H1 (cell line): ENCODE results near the gene ELAVL1. TPM values are rescaled to one million over a fixed set of nuclear protein-coding genes. Genes with fewer than 3 reads are reported as not detected.

Experiments
- CTCF ChIA-PET: fragments of 300-600 bp; sonication (Branson Sonifier 250); formaldehyde crosslinking; loops from one replicate; lab custom pipeline; 2021; ENCODE audit not compliant: partially characterized antibody; lab: Charles Lee
- POLR2A ChIA-PET: fragments of 300-600 bp; sonication (Branson Sonifier 250); formaldehyde crosslinking; loops from one replicate; lab custom pipeline; 2021; ENCODE audit warnings: inconsistent platforms; ENCODE audit not compliant: partially characterized antibody; lab: Charles Lee
- DNase-seq, 2 experiments: peaks; one replicate each; pipeline versions ENCODE4 v3.0.0 to v3.0.0-alpha.2; 2010 to 2022; ENCODE audit warnings: low spot score in 2 of 2, low read depth in 1 of 2, mixed read lengths in 1 of 2
- FAIRE-seq: peaks from 2 replicates; lab custom pipeline; 2011; peaks lifted over from hg19 to GRCh38; lab: Jason Lieb, UNC
- H2AFZ ChIP-seq: 2 replicates; pipeline ENCODE4 v1.8.1; 2012; ENCODE audit warnings: low read length, inconsistent platforms
- H2AK5ac ChIP-seq: 2 replicates; pipeline ENCODE4 v1.6.1; 2013; ENCODE audit warnings: low read depth, low read length
- H2BK120ac ChIP-seq: replicated peaks from 2 replicates; pipeline ENCODE3; 2013; ENCODE audit warnings: low read depth, low read length, inconsistent platforms
- H2BK12ac ChIP-seq: 2 replicates; pipeline ENCODE4 v1.6.1; 2013; ENCODE audit warnings: low read depth, low read length
- H2BK15ac ChIP-seq: 2 replicates; pipeline ENCODE4 v1.6.1; 2013; ENCODE audit warnings: low read length
- H2BK20ac ChIP-seq: 2 replicates; pipeline ENCODE4 v1.6.1; 2013; ENCODE audit warnings: low read length
- H2BK5ac ChIP-seq: 2 replicates; pipeline ENCODE4 v1.6.1; 2013; ENCODE audit warnings: low read depth, low read length
- H3K14ac ChIP-seq: 2 replicates; pipeline ENCODE4 v1.6.1; 2013; ENCODE audit warnings: inconsistent platforms; ENCODE audit not compliant: insufficient read length
- H3K18ac ChIP-seq: 2 replicates; pipeline ENCODE4 v1.6.1; 2013; ENCODE audit warnings: low read length; ENCODE audit errors: extremely low read depth
- H3K23ac ChIP-seq: 2 replicates; pipeline ENCODE4 v1.6.1; 2013; ENCODE audit warnings: inconsistent platforms; ENCODE audit not compliant: insufficient read length
- H3K23me2 ChIP-seq: 2 replicates; pipeline ENCODE4 v1.6.1; 2013; ENCODE audit warnings: low read depth, low read length
- H3K27ac ChIP-seq: 2 replicates; pipeline ENCODE4 v1.6.1; 2011; ENCODE audit warnings: low read depth, low read length, inconsistent platforms
- H3K27me3 ChIP-seq, 4 experiments: replicated peaks in 1 of 4; 1 replicate in 1 of 4; 2 replicates in 3 of 4; pipeline versions ENCODE4 v1.6.1 to v1.8.1; 2011 to 2013; ENCODE audit warnings: low read length in 3 of 4, mild to moderate bottlenecking in 3 of 4, inconsistent platforms in 2 of 4, mixed read lengths in 2 of 4, moderate library complexity in 1 of 4; ENCODE audit not compliant: control insufficient read depth in 3 of 4, insufficient read depth in 3 of 4; ENCODE audit errors: extremely low read depth in 1 of 4
- H3K36me3 ChIP-seq, 4 experiments: 2 replicates each; pipeline versions ENCODE4 v1.6.1 to v1.8.1; 2011 to 2013; ENCODE audit warnings: mild to moderate bottlenecking in 4 of 4, low read length in 3 of 4, moderate library complexity in 2 of 4, control low read depth in 1 of 4, inconsistent platforms in 1 of 4; ENCODE audit not compliant: insufficient read depth in 4 of 4, control insufficient read depth in 2 of 4
- H3K4ac ChIP-seq: replicated peaks from 2 replicates; pipeline ENCODE3; 2013; ENCODE audit warnings: low read length, low read depth, mixed read lengths, inconsistent platforms; ENCODE audit not compliant: insufficient read length
- H3K4me1 ChIP-seq, 4 experiments: replicated peaks in 1 of 4; 1 replicate in 1 of 4; 2 replicates in 3 of 4; pipeline versions ENCODE4 v1.6.1 to v1.8.1; 2011 to 2013; ENCODE audit warnings: low read length in 3 of 4, inconsistent platforms in 2 of 4, mixed read lengths in 1 of 4; ENCODE audit not compliant: insufficient read depth in 4 of 4, control insufficient read depth in 3 of 4
- H3K4me2 ChIP-seq, 2 experiments: 2 replicates each; pipeline versions ENCODE4 v1.6.1 to v1.8.1; 2011 to 2013; ENCODE audit warnings: low read depth in 2 of 2, low read length in 2 of 2, control low read depth in 1 of 2, inconsistent platforms in 1 of 2, mild to moderate bottlenecking in 1 of 2; ENCODE audit not compliant: insufficient read depth in 1 of 2
- H3K4me3 ChIP-seq, 4 experiments: fragments of 200-600, 300-600 bp in 1 of 4; sonication (generic), shearing (Covaris generic), sonication (Bioruptor Twin) in 1 of 4; 2 replicates each; pipeline versions ENCODE4 v1.5.1 to v1.8.1; 2011 to 2016; ENCODE audit warnings: low read length in 4 of 4, low read depth in 3 of 4, control low read depth in 2 of 4, inconsistent platforms in 2 of 4, mild to moderate bottlenecking in 2 of 4, mixed read lengths in 1 of 4, moderate library complexity in 1 of 4; ENCODE audit not compliant: insufficient read depth in 2 of 4; ENCODE audit errors: extremely low read depth in 1 of 4
- H3K56ac ChIP-seq: replicated peaks from 2 replicates; pipeline ENCODE3; 2013; ENCODE audit warnings: low read depth, mild to moderate bottlenecking, mixed read lengths, low read length, inconsistent platforms; ENCODE audit not compliant: insufficient read length
- H3K79me1 ChIP-seq: 2 replicates; pipeline ENCODE4 v1.6.1; 2013; ENCODE audit warnings: low read depth, low read length, control low read depth
- H3K79me2 ChIP-seq, 2 experiments: 2 replicates each; pipeline versions ENCODE4 v1.6.1 to v1.8.1; 2012 to 2013; ENCODE audit warnings: low read length in 2 of 2, mild to moderate bottlenecking in 2 of 2, inconsistent platforms in 1 of 2; ENCODE audit not compliant: insufficient read depth in 2 of 2, control insufficient read depth in 1 of 2
- H3K9ac ChIP-seq, 4 experiments: replicated peaks in 1 of 4; 1 replicate in 1 of 4; 2 replicates in 3 of 4; pipeline versions ENCODE4 v1.6.1 to v1.8.1; 2011 to 2013; ENCODE audit warnings: low read depth in 3 of 4, low read length in 3 of 4, control low read depth in 2 of 4, mild to moderate bottlenecking in 2 of 4, moderate library complexity in 2 of 4, inconsistent platforms in 1 of 4; ENCODE audit errors: extremely low read depth in 1 of 4
- H3K9me3 ChIP-seq, 2 experiments: 2 replicates each; pipeline versions ENCODE4 v1.6.1 to v1.8.1; 2012 to 2013; ENCODE audit warnings: mild to moderate bottlenecking in 2 of 2, moderate library complexity in 2 of 2, control low read depth in 1 of 2, inconsistent platforms in 1 of 2, low read depth in 1 of 2, low read length in 1 of 2, mixed read lengths in 1 of 2; ENCODE audit not compliant: insufficient read depth in 2 of 2
- H4K20me1 ChIP-seq, 2 experiments: replicated peaks in 1 of 2; 2 replicates each; pipeline versions ENCODE3 to v1.8.1; 2011 to 2013; ENCODE audit warnings: inconsistent platforms in 2 of 2, low read length in 2 of 2, mild to moderate bottlenecking in 1 of 2; ENCODE audit not compliant: insufficient read depth in 2 of 2, control insufficient read depth in 1 of 2
- H4K5ac ChIP-seq: 2 replicates; pipeline ENCODE4 v1.6.1; 2013; ENCODE audit warnings: low read length, low read depth, mixed read lengths, inconsistent platforms; ENCODE audit not compliant: insufficient read length
- H4K8ac ChIP-seq: 2 replicates; pipeline ENCODE4 v1.8.0; 2013; ENCODE audit warnings: mild to moderate bottlenecking, moderate library complexity, low read length, inconsistent platforms; ENCODE audit not compliant: insufficient read depth; ENCODE audit errors: extremely low read depth
- H4K91ac ChIP-seq: replicated peaks from 2 replicates; pipeline ENCODE3; 2013; ENCODE audit warnings: low read length, mixed read lengths, inconsistent platforms; ENCODE audit not compliant: insufficient read length
- ASH2L ChIP-seq: fragments of 200-600, 300-600 bp; sonication (generic); IDR thresholded peaks from one replicate; pipeline ENCODE4 v1.7.1; 2017; ENCODE audit warnings: low read length
- BACH1 ChIP-seq: IDR thresholded peaks from 2 replicates; pipeline ENCODE4 v1.6.1; 2012; ENCODE audit warnings: low read length, improper control_type of control experiment
- BRCA1 ChIP-seq: IDR thresholded peaks from 2 replicates; pipeline ENCODE4 v1.6.1; 2012; ENCODE audit warnings: low read depth, low read length, improper control_type of control experiment
- CTBP2 ChIP-seq: IDR thresholded peaks from 2 replicates; pipeline ENCODE4 v1.7.0; 2011; ENCODE audit warnings: borderline replicate concordance, mild to moderate bottlenecking, moderate library complexity, mixed read lengths, low read length; ENCODE audit not compliant: insufficient read depth, insufficient read length
- EZH2 ChIP-seq: fragments of 200-600 bp; sonication (generic); IDR thresholded peaks from 2 replicates; pipeline ENCODE4 v1.7.1; 2012; ENCODE audit warnings: low read depth, mild to moderate bottlenecking, moderate library complexity, low read length, inconsistent platforms; ENCODE audit not compliant: severe bottlenecking
- FOSL1 ChIP-seq: IDR thresholded peaks from 2 replicates; pipeline ENCODE4 v1.6.1; 2011; ENCODE audit warnings: mild to moderate bottlenecking, low read depth, low read length, moderate library complexity; ENCODE audit not compliant: insufficient read depth
- GABPA ChIP-seq: IDR thresholded peaks from 2 replicates; pipeline ENCODE4 v1.6.1; 2011; ENCODE audit warnings: mild to moderate bottlenecking, low read length, moderate library complexity, borderline replicate concordance; ENCODE audit not compliant: insufficient read depth
- MAX ChIP-seq: IDR thresholded peaks from 2 replicates; pipeline ENCODE4 v1.6.1; 2012; ENCODE audit warnings: inconsistent platforms
- POU5F1 ChIP-seq: IDR thresholded peaks from 2 replicates; pipeline ENCODE4 v1.6.1; 2011; ENCODE audit warnings: low read depth, mild to moderate bottlenecking, low read length, moderate library complexity
- RBBP5 ChIP-seq: IDR thresholded peaks from 2 replicates; pipeline ENCODE4 v1.7.1; 2012; ENCODE audit warnings: low read depth, mild to moderate bottlenecking, inconsistent platforms, low read length, moderate library complexity, borderline replicate concordance
- RFX5 ChIP-seq: IDR thresholded peaks from 2 replicates; pipeline ENCODE4 v1.6.1; 2011; ENCODE audit warnings: low read depth, low read length, improper control_type of control experiment, borderline replicate concordance
- SIN3A ChIP-seq, 2 experiments: IDR thresholded peaks in 1 of 2; conservative IDR thresholded peaks in 1 of 2; 2 replicates each; pipeline ENCODE4 v1.6.1; 2011 to 2012; ENCODE audit warnings: low read length in 2 of 2, improper control_type of control experiment in 1 of 2, low read depth in 1 of 2, mild to moderate bottlenecking in 1 of 2
- SP2 ChIP-seq: IDR thresholded peaks from 2 replicates; pipeline ENCODE4 v1.6.1; 2012; ENCODE audit warnings: mild to moderate bottlenecking, low read length, inconsistent platforms
- TCF12 ChIP-seq: IDR thresholded peaks from 2 replicates; pipeline ENCODE4 v1.6.1; 2011; ENCODE audit warnings: low read depth, mild to moderate bottlenecking, low read length
- YY1 ChIP-seq: IDR thresholded peaks from 2 replicates; pipeline ENCODE4 v1.6.1; 2011; ENCODE audit warnings: low read depth, mild to moderate bottlenecking, low read length
- WGBS, 2 experiments: shearing (Covaris generic) in 1 of 2; methylation state at CpG; one replicate each; pipeline versions ENCODE4 v1.1.6 to v1.1.7; 2013 to 2015; ENCODE audit warnings: low lambda C conversion rate in 2 of 2, mixed read lengths in 2 of 2, inconsistent platforms in 1 of 2, low coverage in 1 of 2, missing lambda C conversion rate in 1 of 2; ENCODE audit not compliant: insufficient replicate concordance in 2 of 2, insufficient coverage in 1 of 2, insufficient read length in 1 of 2; ENCODE audit errors: extremely low coverage in 1 of 2, missing lambda C conversion rate in 1 of 2; 5-methylcytosine and 5-hydroxymethylcytosine counted together
- polyA plus RNA-seq, 7 experiments: library from polyadenylated mRNA; depleted of rRNA in 3 of 7; stranded (reverse) in 5 of 7; unstranded in 2 of 7; fragments of >200 nt in 5 of 7; fragments of 200-250 nt in 2 of 7; gene quantifications; 1 replicate in 5 of 7; 2 replicates in 1 of 7; 4 replicates in 1 of 7; pipeline versions ENCODE4 v1.2.1 to v1.2.3, GENCODE V29; 2011 to 2013; ENCODE audit warnings: missing spikeins in 2 of 7, mixed read lengths in 2 of 7
- total RNA-seq: library from RNA; stranded (reverse); fragmentation: NEBNext Ultra II Directional; extraction: Animal tissue kit (Norgen Biotek cat#: 25700); gene quantifications from 2 replicates; pipeline ENCODE4 v1.2.1, GENCODE V29; 2021

Gene ELAVL1
- total and polyA plus RNA-seq, 2 of the 8 experiments (the other 6 are each of a cell fraction or from before 2014, with no cell fraction given): 56.7 to 163 TPM

DNA sequence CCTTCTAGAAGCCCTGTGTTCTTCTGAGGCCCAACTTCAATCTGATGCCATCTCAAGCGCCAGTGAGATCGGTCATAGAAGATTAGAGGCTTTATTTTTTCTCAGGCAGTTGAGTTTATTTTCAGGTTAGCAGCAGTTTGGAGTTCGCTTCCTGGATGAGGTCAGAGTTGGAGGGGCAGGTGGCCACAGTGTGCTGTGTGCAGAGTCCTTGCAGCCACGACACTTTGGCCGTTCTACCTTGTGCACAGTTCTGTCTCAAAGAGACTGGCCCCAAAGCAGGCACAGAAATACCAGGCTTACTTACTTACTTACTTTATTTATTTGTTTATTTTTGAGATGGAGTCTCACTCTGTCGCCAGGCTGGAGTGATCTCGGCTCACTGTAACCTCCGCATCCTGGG, 15.9 kb upstream of the ELAVL1 start:
- ChIA-PET CTCF (no interaction called here), POLR2A (interaction anchor here (1.7 kb wide), 1 partner anchor 119 kb away, joined by 3 read pairs; no protein-coding TSS in a partner anchor)
- DNase-seq (no peak), FAIRE-seq (no peak)
- no peaks in the 10 kb centered on the region for H3K79me2 ChIP-seq
- no peaks in the 10 kb centered on the region for H3K36me3 ChIP-seq
- no peaks in the 10 kb centered on the region for H3K23me2 ChIP-seq
- no peak overlapping the region for H3K23ac ChIP-seq
- H4K20me1 ChIP-seq: no peaks in the 10 kb centered on the region
- no peak overlapping the region for H3K4ac ChIP-seq
- no peak overlapping the region for H3K56ac ChIP-seq
- H2BK5ac ChIP-seq: no peak overlapping the region
- no peak overlapping the region for H2BK120ac ChIP-seq
- H3K27ac ChIP-seq: no peak overlapping the region
- H3K4me1 ChIP-seq: no peaks in the 10 kb centered on the region
- H3K4me2 ChIP-seq: no peak overlapping the region
- H4K91ac ChIP-seq: no peak overlapping the region
- no peak overlapping the region for H2AK5ac ChIP-seq
- H3K9me3 ChIP-seq: no peaks in the 10 kb centered on the region
- H3K79me1 ChIP-seq: no peaks in the 10 kb centered on the region
- H3K4me3 ChIP-seq: no peak overlapping the region
- H3K9ac ChIP-seq: no peak overlapping the region
- WGBS, 2 experiments: 95% methylated on average over 8 of the region's 8 CpGs; no CpG with 5 or more reads in 1 of the 2 experiments
- no peak overlapping the region for H3K14ac ChIP-seq
- no peak overlapping the region for H4K8ac ChIP-seq
- no peaks in the 10 kb centered on the region for H3K27me3 ChIP-seq
- 0 out of 2 replicates have a peak overlapping the region, but pooled peaks have one; percentile 46 for H2BK15ac ChIP-seq
- H2BK20ac ChIP-seq: no peak overlapping the region
- no peak overlapping the region for H4K5ac ChIP-seq
- no peak overlapping the region for H3K18ac ChIP-seq
- no peak overlapping the region for H2AFZ ChIP-seq
- no peak overlapping the region for H2BK12ac ChIP-seq
- TF ChIP-seq BRCA1: no peak
- TF ChIP-seq RFX5: no peak
- no peak for TF ChIP-seq GABPA
- TF ChIP-seq MAX: no peak
- TF ChIP-seq YY1: no peak
- no peak for TF ChIP-seq EZH2
- TF ChIP-seq TCF12: no peak
- TF ChIP-seq ASH2L: no peak
- no peak for TF ChIP-seq FOSL1
- TF ChIP-seq POU5F1: no peak
- no peak for TF ChIP-seq SIN3A (conservative IDR thresholded peaks at IDR 0.05 in 1 of 2, IDR thresholded peaks at IDR 0.05 in 1 of 2; ENCODE audit: low read depth in 1 of 2, low read length in 2 of 2)
- no peak for TF ChIP-seq CTBP2
- no peak for TF ChIP-seq BACH1
- TF ChIP-seq SP2: no peak
- TF ChIP-seq RBBP5: no peak
